SK-N-SH treated with all-trans-retinoic acid at 6 μM for 48 hours (cell line): ENCODE measurements around the gene TSHZ2.

Experiments used
- ARNTL ChIP-seq: fragments of 450-650 bp; formaldehyde crosslinking; IDR thresholded peaks from 2 replicates; pipeline ENCODE4 v1.5.0; 2020; ENCODE audit warnings: low read depth, mild to moderate bottlenecking, moderate library complexity, borderline replicate concordance
- BACH2 ChIP-seq: fragments of 250-450 bp; sonication (Bioruptor Pico); IDR thresholded peaks from 2 replicates; pipeline ENCODE4 v1.9.0; 2021; ENCODE audit warnings: mild to moderate bottlenecking, borderline replicate concordance
- ESRRG ChIP-seq: fragments of 250-450 bp; sonication (Bioruptor Pico); IDR thresholded peaks from 2 replicates; pipeline ENCODE4 v1.6.1; 2021; ENCODE audit warnings: mild to moderate bottlenecking
- GLIS3 ChIP-seq: fragments of 250-450 bp; sonication (Bioruptor Pico); IDR thresholded peaks from 2 replicates; pipeline ENCODE4 v1.5.0; 2020; ENCODE audit warnings: mild to moderate bottlenecking, moderate library complexity
- ISL1 ChIP-seq: fragments of 250-450 bp; sonication (Bioruptor Pico); IDR thresholded peaks from 2 replicates; pipeline ENCODE4 v2.1.2; 2022; ENCODE audit warnings: mild to moderate bottlenecking, moderate library complexity
- PPARA ChIP-seq: fragments of 250-450 bp; sonication (Bioruptor Pico); IDR thresholded peaks from 2 replicates; pipeline ENCODE4 v1.5.0; 2020; ENCODE audit warnings: mild to moderate bottlenecking, borderline replicate concordance
- RARB ChIP-seq: fragments of 250-450 bp; sonication (Bioruptor Pico); IDR thresholded peaks from 2 replicates; pipeline ENCODE4 v1.8.0; 2021; ENCODE audit warnings: mild to moderate bottlenecking, moderate library complexity
- TCF4 ChIP-seq: fragments of 250-450 bp; sonication (Bioruptor Pico); IDR thresholded peaks from 2 replicates; pipeline ENCODE4 v1.8.0; 2021; ENCODE audit warnings: mild to moderate bottlenecking, moderate library complexity, borderline replicate concordance
- TOX ChIP-seq: fragments of 250-450 bp; sonication (Bioruptor Pico); IDR thresholded peaks from 2 replicates; pipeline ENCODE4 v1.8.0; 2021; ENCODE audit warnings: mild to moderate bottlenecking, moderate library complexity, borderline replicate concordance
- ZFP30 ChIP-seq: fragments of 450-650 bp; formaldehyde crosslinking; IDR thresholded peaks from 2 replicates; pipeline ENCODE4 v1.5.0; 2022; ENCODE audit warnings: mild to moderate bottlenecking, moderate library complexity
- ZNF8 ChIP-seq: fragments of 450-650 bp; formaldehyde crosslinking; IDR thresholded peaks from 2 replicates; pipeline ENCODE4 v1.5.0; 2020; ENCODE audit warnings: mild to moderate bottlenecking, moderate library complexity

- TF ChIP-seq TCF4 (CRISPR knock-in tag) (no peak), PPARA (CRISPR knock-in tag) (no peak), ZFP30 (CRISPR knock-in tag) (no peak), ZNF8 (CRISPR knock-in tag) (no peak), ARNTL (no peak), TOX (CRISPR knock-in tag) (no peak), ESRRG (no peak), ISL1 (no peak), GLIS3 (CRISPR knock-in tag) (no peak), RARB (no peak), BACH2 (no peak)
Observed at GRCh38 chr20:53016071-53016470, 43.9 kb downstream of the TSHZ2 start.
